ENCODE results near the gene KRTAP5-7. TPM values are rescaled to one million over a fixed set of nuclear protein-coding genes. Genes with fewer than 3 reads are reported as not detected.

The KRTAP5-7 gene
- total and polyA plus RNA-seq, 8 donors = 0.14 to 0.24 (median 0.18) TPM; not detected in 5

- ATAC-seq = no peak
These were observed 29.0 kb downstream of the KRTAP5-7 start for GRCh38 chr11:71556018-71556417.

GRCh38 chr11:71557257-71557656, 30.2 kb downstream of the KRTAP5-7 start:
- H3K27ac ChIP-seq = no peak overlapping the region
- no peak overlapping the region for H3K4me3 ChIP-seq
- H3K36me3 ChIP-seq = no peaks in the 10 kb centered on the region
- DNase-seq (no peak), ATAC-seq (no peak)
- H3K9me3 ChIP-seq = no peaks in the 10 kb centered on the region
- H3K4me1 ChIP-seq = no peaks in the 10 kb centered on the region
- intact Hi-C loops (cut with DNase I) = no loop called here
- TF ChIP-seq, protein P1, sequence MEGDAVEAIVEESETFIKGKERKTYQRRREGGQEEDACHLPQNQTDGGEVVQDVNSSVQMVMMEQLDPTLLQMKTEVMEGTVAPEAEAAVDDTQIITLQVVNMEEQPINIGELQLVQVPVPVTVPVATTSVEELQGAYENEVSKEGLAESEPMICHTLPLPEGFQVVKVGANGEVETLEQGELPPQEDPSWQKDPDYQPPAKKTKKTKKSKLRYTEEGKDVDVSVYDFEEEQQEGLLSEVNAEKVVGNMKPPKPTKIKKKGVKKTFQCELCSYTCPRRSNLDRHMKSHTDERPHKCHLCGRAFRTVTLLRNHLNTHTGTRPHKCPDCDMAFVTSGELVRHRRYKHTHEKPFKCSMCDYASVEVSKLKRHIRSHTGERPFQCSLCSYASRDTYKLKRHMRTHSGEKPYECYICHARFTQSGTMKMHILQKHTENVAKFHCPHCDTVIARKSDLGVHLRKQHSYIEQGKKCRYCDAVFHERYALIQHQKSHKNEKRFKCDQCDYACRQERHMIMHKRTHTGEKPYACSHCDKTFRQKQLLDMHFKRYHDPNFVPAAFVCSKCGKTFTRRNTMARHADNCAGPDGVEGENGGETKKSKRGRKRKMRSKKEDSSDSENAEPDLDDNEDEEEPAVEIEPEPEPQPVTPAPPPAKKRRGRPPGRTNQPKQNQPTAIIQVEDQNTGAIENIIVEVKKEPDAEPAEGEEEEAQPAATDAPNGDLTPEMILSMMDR (IDR thresholded peaks at IDR 0.05) = no peak
- no peaks in the 10 kb centered on the region for H3K27me3 ChIP-seq

More at GRCh38 chr11:71556018-71556417, 29.0 kb downstream of the KRTAP5-7 start:
- H3K27ac ChIP-seq = no peak overlapping the region
- no peaks in the 10 kb centered on the region for H3K36me3 ChIP-seq
- no peak overlapping the region for H3K4me3 ChIP-seq
- no peaks in the 10 kb centered on the region for H3K9me3 ChIP-seq
- DNase-seq = no peak
- TF ChIP-seq, protein P1 (IDR thresholded peaks at IDR 0.05) = no peak
- H3K27me3 ChIP-seq = no peaks in the 10 kb centered on the region
- no peaks in the 10 kb centered on the region for H3K4me1 ChIP-seq
- intact Hi-C loops (cut with DNase I) = no loop called here

GRCh38 chr11:71558996-71559395, 31.9 kb downstream of the KRTAP5-7 start:
- Histone ChIP-seq H3K9me3 (no peaks in the 10 kb centered on the region), H3K36me3 (no peaks in the 10 kb centered on the region), H3K4me1 (no peaks in the 10 kb centered on the region), H3K4me3 (no peak overlapping the region), H3K27me3 (peaks cover 0 to 7% of the 10 kb centered on the region in 2 donors), H3K27ac (no peak overlapping the region)
- TF ChIP-seq, protein P1 (IDR thresholded peaks at IDR 0.05) = no peak
- DNase-seq = no peak
- intact Hi-C loops (cut with DNase I) = no loop called here
- no peak for ATAC-seq

DNA sequence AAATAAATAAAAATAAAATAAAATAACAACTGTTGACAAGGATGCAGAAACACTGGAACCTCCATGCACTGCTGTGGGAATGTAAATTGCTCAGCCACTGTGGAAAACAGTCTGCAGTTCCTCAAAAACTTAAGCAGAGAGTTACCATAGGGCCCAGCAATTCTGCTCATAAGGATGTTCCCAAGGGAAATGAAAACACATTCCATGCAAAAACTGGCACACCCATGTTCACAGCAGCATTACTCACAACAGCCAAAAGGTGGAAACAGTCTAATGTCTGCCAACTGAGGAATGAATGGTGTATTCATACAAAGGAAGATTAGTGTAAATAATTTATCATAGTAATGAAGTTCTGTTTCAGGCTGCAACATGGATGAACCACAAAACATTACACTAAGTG, 35.1 kb downstream of the KRTAP5-7 start:
- TF ChIP-seq, protein P1 (IDR thresholded peaks at IDR 0.05) = no peak
- intact Hi-C loops (cut with DNase I) = no loop called here
- H3K27me3 ChIP-seq = peaks cover 0 to 17% of the 10 kb centered on the region in 2 donors
- H3K4me1 ChIP-seq = no peaks in the 10 kb centered on the region
- DNase-seq = no peak
- ATAC-seq = no peak
- H3K4me3 ChIP-seq = no peak overlapping the region
- H3K27ac ChIP-seq = no peak overlapping the region
- no peaks in the 10 kb centered on the region for H3K36me3 ChIP-seq
- H3K9me3 ChIP-seq = no peaks in the 10 kb centered on the region

DNA sequence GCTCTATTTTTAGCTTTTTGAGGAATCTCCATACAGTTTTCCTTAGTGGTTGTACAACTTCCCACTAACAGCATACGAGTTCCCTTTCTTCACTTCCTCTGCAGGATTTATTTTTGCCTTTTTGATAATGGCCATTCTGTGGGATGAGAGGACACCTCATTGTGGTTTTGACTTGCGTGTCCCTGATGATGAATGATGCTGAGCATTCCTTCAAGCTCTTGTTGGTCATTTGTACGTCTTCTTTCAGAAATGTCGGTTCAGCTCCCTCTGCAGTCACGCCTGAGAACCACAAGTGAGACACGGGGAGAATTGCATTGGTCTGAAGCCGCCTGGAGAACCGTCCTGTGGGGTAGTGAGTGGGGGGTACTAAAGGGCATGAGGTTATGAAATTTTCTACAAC, 36.3 kb downstream of the KRTAP5-7 start:
- ATAC-seq (peak; percentile 34), DNase-seq (peak in 1 of 4 donors; percentile 7)
- Histone ChIP-seq H3K4me1 (no peaks in the 10 kb centered on the region), H3K27ac (no peak overlapping the region), H3K9me3 (no peaks in the 10 kb centered on the region), H3K27me3 (peaks cover 0 to 17% of the 10 kb centered on the region in 2 donors), H3K36me3 (no peaks in the 10 kb centered on the region), H3K4me3 (no peak overlapping the region)
- intact Hi-C loops (cut with DNase I) = no loop called here
- TF ChIP-seq, protein P1 (IDR thresholded peaks at IDR 0.05) = peak; percentile 12 to 24
